Body of pancreas (tissue), 4 donors: Measurements from ENCODE around the gene ABHD18.

Experiments used
- CTCF ChIP-seq, 7 experiments: fragments of 450-650 bp in 4 of 7; fragments of 200-600 bp in 3 of 7; sonication (generic) in 3 of 7; IDR thresholded peaks; one replicate each; pipeline ENCODE4 v1.5.1; 2016 to 2019; ENCODE audit warnings: antibody characterized with exemption in 7 of 7
- POLR2A ChIP-seq, 3 donors: fragments of 450-650 bp; IDR thresholded peaks; one replicate each; pipeline ENCODE4 v1.6.1; 2016; ENCODE audit warnings: antibody characterized with exemption in 3 of 3, mild to moderate bottlenecking in 2 of 3

GRCh38 chr4:127995776-127996175, 30.6 kb downstream of the ABHD18 start:
- no peak for TF ChIP-seq CTCF (IDR thresholded peaks at IDR 0.05)
- TF ChIP-seq POLR2A (IDR thresholded peaks at IDR 0.05), result no peak
